ENCODE measurements around the gene CARNS1.

Gene CARNS1, protein sequence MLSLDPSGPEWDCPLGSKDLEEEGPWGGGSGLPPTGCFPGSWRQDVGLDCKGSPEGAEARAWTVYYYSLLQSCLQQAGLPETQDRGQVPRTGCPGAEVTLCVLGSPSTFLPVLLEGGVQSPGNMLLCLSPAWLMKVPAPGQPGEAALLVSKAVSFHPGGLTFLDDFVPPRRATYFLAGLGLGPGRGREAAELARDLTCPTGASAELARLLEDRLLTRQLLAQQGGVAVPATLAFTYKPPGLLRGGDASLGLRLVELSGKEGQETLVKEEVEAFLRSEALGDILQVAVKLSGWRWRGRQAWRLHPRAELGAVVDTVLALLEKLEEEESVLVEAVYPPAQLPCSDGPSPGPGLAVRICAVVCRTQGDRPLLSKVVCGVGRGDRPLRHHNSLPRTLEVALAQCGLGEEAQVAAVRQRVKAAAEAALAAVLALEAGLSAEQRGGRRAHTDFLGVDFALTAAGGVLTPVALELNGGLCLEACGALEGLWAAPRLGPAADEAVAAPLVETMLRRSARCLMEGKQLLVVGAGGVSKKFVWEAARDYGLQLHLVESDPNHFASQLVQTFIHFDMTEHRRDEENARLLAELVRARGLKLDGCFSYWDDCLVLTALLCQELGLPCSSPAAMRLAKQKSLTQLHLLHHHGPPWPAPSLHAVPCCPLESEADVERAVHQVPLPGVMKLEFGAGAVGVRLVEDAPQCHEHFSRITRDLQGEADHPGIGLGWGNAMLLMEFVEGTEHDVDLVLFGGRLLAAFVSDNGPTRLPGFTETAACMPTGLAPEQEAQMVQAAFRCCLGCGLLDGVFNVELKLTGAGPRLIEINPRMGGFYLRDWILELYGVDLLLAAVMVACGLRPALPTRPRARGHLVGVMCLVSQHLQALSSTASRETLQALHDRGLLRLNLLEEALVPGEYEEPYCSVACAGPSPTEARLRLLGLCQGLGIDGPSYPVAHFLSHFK

DNA sequence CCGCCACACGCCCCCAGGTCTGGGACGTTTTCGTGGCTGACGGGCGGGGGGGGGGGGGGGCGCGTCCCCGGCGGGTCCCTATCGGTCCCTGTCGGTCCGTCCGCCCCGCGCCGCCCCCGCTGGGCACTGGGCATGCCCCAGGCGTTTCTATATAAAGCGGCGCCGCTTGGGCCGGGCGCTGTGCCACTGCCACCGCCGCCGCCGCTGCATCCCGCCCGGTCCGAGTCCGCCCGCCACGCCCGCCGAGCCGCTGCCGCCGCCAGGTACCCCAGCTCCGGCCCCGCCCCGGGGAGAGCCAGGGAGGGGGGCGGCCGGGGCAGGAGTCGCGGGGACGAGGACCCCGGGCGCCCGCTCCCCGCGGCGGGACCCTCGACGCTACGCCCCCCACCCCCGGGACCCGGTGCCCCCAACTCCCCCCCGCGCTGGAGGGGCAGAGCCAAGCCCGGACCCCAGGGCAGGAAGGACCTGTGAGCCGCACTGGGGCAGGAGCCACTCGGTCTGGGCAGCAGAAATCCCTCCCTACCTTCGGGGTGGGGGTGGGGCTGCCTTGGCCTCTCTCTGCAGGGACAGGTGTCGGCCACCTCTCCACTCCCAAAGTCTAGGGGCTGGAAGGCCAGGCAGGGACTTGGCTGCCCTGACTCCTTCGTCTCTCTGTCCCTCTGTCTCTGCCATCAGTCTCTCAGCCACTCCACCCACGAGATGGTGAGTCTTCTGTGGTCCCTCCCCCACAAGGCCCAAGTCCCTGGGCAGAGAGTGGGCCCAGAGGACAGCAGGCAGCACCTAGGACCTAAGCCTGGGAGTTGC, at the start of gene CARNS1:
CARNS1 (plus strand) TSS at position 178 of the 804 bp plus-strand sequence; CDS start at position 700, 522 bp downstream.
- H3K4me1 Mint-ChIP-seq (ENCODE audit: low read depth) = peaks cover 35% of the 10 kb centered on the region
- peak within 1 kb of the TSS; percentile 51 for H3K4me3 Mint-ChIP-seq
- peaks cover 3% of the 10 kb centered on the region for H3K36me3 Mint-ChIP-seq (ENCODE audit: low read depth)
- no peaks in the 10 kb centered on the region for H3K9me3 Mint-ChIP-seq
- peaks cover 21% of the 10 kb centered on the region for H3K27me3 Mint-ChIP-seq (ENCODE audit: low read depth)
- H3K27ac Mint-ChIP-seq = no peak within 1 kb of the TSS

DNA sequence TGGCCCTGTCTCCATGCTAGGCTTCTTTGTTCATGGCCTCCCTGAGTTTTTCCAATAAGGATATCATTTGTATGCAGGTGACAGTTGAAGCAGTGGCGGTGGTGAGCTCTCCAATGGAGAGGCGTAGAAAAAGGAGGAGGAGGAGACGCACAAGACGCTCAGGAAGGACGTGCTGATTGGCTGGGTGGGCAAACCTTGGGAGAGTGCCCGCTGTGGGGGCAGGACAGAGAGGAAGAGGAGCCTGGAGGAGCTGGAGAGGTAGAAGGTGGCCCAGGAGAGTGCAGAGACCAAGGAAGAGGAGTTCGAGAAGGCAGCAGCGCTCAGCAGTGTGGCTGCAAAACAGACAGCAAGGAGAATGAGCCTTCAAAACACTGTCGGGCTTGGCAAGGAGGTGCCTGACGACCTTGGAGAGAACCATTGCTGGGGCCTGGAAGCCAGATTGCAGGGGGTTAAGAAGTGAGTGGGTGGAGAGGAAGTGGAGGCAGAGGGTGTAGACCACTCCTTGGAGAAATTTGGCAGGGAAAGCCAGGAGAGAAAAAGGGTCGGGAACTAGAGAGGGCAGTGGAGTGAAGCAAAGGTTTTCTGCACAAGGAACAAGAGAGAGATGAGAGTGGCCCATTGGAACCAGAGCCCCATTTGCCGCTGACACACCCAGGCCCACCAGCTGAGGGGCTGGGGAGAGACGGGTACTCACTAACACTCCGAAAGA, 49.6 kb upstream of the CARNS1 start:
- Mint-ChIP-seq H3K9me3 (no peaks in the 10 kb centered on the region), H3K27me3 (ENCODE audit: low read depth) (peaks cover 65% of the 10 kb centered on the region), H3K4me1 (ENCODE audit: low read depth) (peaks cover 15% of the 10 kb centered on the region), H3K27ac (no peak overlapping the region), H3K36me3 (ENCODE audit: low read depth) (no peaks in the 10 kb centered on the region), H3K4me3 (no peak overlapping the region)

DNA sequence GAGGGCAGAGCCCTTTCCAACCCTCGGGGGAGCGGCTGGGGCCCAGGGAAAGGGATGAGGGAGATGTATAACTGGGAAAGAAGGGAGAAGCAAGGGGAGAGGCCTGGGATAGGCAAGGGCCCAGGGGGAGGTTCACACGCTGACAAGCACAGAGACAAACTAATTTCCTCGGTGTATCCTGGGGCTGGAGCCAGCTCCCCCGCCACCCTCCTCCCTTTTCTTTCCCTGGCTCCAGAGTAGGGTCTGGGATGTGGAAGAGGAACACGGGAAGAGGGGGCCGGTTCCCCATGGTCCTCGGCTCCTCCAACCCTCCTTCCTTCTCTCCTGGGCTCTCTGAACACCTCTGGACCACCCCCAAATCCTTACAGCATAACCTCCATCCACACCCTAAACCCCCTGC, 48.9 kb upstream of the CARNS1 start:
- Mint-ChIP-seq H3K4me1 (ENCODE audit: low read depth) (peaks cover 15% of the 10 kb centered on the region), H3K9me3 (no peaks in the 10 kb centered on the region), H3K27me3 (ENCODE audit: low read depth) (peaks cover 67% of the 10 kb centered on the region), H3K36me3 (ENCODE audit: low read depth) (no peaks in the 10 kb centered on the region), H3K27ac (no peak overlapping the region), H3K4me3 (no peak overlapping the region)

DNA sequence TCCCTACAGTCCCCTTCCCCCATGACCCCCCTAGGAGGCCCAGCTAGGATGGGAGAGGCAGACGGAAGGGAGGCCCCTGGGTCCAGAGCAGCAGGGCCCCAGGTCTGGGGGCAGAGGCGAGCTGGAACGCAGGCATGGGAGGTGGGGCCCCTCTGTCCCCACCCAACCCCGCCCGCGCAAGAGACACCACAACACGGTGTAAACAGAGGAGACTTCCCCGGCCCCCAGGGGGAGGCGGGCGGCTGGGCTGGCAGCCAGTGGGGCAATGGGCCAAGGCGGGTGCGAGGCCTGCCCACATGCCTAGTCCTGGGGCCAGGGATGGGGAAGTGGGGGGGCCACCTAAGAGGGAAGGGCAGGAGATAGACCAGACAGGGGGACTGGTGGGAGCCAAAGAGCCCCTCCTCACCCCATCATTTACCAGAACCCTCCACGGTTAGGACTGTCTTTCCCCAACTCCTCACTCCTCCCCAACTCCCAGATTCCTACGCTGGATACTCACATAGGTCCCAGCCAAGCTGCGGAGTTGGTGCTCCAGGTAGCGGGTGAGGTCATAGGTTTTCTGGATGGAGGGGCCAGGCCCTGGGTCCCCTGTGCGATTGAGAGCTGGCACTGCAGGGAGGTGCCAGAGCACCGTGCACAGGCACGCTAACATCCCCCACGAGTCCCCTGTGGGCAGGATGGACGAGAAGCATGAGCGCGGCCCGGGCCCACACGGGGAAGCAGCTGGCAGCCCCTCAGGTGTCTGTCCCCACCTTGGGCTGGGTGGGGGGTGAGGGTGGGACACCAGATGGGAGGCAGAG, 48.3 kb upstream of the CARNS1 start:
- Mint-ChIP-seq H3K4me3 (no peak overlapping the region), H3K27me3 (ENCODE audit: low read depth) (peaks cover 66% of the 10 kb centered on the region), H3K9me3 (no peaks in the 10 kb centered on the region), H3K27ac (no peak overlapping the region), H3K4me1 (ENCODE audit: low read depth) (peaks cover 15% of the 10 kb centered on the region), H3K36me3 (ENCODE audit: low read depth) (no peaks in the 10 kb centered on the region)

DNA sequence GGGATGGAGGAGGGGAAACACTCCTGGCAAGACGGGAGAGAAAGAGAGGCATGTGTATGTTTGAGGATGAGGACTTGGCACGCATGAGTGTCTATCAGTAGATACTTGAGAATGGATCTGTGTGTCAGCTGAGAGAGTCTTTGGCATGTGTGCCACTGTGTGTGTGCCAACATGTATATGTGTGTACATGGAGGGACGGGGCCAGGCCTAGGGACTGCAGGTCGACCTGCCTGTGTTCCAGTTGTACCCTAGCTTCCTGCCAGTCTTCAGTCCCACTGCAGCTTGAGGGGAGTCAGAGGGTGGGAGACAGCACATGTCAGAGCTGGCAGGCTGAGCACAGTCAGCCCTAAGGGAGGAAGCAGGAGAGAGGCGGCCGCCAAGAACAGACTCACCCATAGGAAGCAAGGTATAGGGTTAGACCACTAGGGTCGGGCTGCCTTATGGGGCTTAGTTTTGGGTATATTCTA, 47.7 kb upstream of the CARNS1 start:
- Mint-ChIP-seq H3K4me1 (ENCODE audit: low read depth) (peaks cover 15% of the 10 kb centered on the region), H3K27ac (no peak overlapping the region), H3K4me3 (no peak overlapping the region), H3K36me3 (ENCODE audit: low read depth) (no peaks in the 10 kb centered on the region), H3K9me3 (no peaks in the 10 kb centered on the region), H3K27me3 (ENCODE audit: low read depth) (peaks cover 60% of the 10 kb centered on the region)

DNA sequence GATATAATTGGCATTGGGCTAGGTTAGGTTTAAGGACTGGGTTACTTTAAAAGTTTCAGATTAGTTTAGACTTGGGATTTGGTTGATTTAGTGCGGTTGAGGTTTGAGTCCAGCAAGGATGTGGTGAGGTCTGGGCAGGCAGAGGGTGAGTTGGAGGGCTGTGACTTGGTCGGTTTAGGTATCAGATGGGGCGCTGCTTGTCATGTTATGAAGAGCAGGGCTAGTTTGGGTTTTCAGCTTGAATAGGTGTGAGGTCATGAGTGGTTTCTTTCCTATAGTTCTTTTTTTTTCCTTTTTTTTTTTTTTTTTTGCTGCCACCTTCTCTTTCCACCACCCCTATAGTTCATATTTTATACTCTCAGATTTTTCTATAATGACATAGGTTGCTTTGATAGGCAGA, 46.9 kb upstream of the CARNS1 start:
- H3K4me3 Mint-ChIP-seq = no peak overlapping the region
- H3K9me3 Mint-ChIP-seq = no peaks in the 10 kb centered on the region
- peaks cover 59% of the 10 kb centered on the region for H3K27me3 Mint-ChIP-seq (ENCODE audit: low read depth)
- no peak overlapping the region for H3K27ac Mint-ChIP-seq
- no peaks in the 10 kb centered on the region for H3K36me3 Mint-ChIP-seq (ENCODE audit: low read depth)
- H3K4me1 Mint-ChIP-seq (ENCODE audit: low read depth) = peaks cover 16% of the 10 kb centered on the region

DNA sequence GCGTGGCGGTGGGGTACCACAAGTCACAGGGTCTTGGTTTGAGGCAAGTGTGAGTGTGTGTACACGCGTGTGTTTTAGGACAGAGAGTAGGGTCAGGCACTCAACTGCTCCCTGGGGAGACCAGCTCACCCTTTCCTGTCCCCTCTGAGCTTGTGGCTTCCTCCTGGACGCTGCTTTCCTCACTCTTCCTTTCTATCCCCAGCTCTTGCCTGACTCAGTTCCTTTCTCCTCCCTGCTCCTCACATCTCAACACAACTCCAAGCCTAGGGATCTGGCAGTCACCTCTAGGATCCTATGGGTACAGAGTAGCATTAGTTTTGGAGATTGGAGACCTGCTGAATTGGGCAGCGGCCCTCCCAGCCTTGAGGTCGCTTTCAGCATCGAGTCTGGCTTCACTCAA, 46.2 kb upstream of the CARNS1 start:
- Mint-ChIP-seq H3K27me3 (ENCODE audit: low read depth) (peaks cover 65% of the 10 kb centered on the region), H3K36me3 (ENCODE audit: low read depth) (no peaks in the 10 kb centered on the region), H3K27ac (no peak overlapping the region), H3K4me1 (ENCODE audit: low read depth) (peaks cover 20% of the 10 kb centered on the region), H3K4me3 (no peak overlapping the region), H3K9me3 (no peaks in the 10 kb centered on the region)

DNA sequence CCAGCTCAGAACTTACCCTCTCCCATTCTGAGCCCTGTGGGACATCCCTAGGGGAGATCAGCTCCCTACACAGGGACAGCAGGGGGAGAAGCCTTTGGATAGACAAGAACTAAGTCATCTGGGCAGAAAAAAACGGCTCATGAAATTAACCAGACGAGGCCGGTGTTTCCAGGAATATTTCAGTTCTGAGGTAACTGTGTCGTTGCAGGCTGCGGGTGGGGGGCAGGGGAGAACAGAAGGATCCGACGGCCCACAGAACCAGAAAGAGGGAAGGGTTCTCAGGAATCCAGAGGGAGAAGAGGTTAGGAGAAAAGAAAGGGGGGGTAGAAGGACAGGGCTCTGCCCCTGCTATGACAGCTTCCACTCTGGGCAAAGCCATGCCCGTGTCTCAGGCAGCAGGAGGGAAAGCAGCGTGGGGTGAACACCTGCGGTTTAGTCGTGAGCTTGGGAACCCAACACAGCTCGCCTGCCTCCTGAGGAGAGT, 45.6 kb upstream of the CARNS1 start:
- peaks cover 67% of the 10 kb centered on the region for H3K27me3 Mint-ChIP-seq (ENCODE audit: low read depth)
- H3K4me3 Mint-ChIP-seq = no peak overlapping the region
- H3K27ac Mint-ChIP-seq = no peak overlapping the region
- no peaks in the 10 kb centered on the region for H3K9me3 Mint-ChIP-seq
- H3K4me1 Mint-ChIP-seq (ENCODE audit: low read depth) = peaks cover 17% of the 10 kb centered on the region
- H3K36me3 Mint-ChIP-seq (ENCODE audit: low read depth) = no peaks in the 10 kb centered on the region

DNA sequence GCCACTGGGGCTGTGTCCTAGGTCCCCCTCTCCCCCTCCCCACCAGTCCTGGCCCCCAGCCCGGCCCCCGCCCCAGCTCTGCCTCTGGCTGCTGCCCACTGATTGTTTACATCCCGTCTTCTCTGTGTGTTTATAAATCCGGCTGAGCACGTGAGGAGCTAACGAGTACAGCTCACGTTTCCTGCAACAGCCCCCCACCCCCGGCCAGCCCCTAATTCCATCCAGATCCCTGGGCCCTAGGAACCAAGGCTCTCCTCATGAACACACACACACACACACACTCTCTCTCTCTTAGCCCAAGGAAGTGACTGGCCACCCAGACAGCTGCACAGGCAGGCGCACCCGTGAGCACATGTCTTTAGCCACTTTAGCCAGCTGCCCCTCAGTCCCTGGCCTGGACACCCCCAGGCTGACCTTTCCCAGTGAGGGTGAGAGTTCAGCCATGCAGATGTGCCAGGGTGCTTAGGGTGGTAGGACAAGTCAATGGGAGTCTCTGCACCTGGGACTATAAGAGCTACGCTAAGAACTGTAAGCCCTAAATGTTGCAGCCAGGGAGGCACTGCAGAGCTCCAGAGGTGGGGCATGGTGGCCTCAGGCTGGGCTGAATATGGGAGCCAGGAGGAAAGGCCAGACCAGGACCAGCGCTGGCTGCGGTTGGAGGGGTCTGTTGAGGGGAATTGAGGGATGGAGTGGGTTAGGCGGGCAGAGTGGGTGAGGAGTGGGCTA, 45.0 kb upstream of the CARNS1 start:
- no peaks in the 10 kb centered on the region for H3K36me3 Mint-ChIP-seq (ENCODE audit: low read depth)
- peaks cover 16% of the 10 kb centered on the region for H3K4me1 Mint-ChIP-seq (ENCODE audit: low read depth)
- H3K4me3 Mint-ChIP-seq = peak overlapping the region; percentile 52
- peaks cover 70% of the 10 kb centered on the region for H3K27me3 Mint-ChIP-seq (ENCODE audit: low read depth)
- no peak overlapping the region for H3K27ac Mint-ChIP-seq
- no peaks in the 10 kb centered on the region for H3K9me3 Mint-ChIP-seq

DNA sequence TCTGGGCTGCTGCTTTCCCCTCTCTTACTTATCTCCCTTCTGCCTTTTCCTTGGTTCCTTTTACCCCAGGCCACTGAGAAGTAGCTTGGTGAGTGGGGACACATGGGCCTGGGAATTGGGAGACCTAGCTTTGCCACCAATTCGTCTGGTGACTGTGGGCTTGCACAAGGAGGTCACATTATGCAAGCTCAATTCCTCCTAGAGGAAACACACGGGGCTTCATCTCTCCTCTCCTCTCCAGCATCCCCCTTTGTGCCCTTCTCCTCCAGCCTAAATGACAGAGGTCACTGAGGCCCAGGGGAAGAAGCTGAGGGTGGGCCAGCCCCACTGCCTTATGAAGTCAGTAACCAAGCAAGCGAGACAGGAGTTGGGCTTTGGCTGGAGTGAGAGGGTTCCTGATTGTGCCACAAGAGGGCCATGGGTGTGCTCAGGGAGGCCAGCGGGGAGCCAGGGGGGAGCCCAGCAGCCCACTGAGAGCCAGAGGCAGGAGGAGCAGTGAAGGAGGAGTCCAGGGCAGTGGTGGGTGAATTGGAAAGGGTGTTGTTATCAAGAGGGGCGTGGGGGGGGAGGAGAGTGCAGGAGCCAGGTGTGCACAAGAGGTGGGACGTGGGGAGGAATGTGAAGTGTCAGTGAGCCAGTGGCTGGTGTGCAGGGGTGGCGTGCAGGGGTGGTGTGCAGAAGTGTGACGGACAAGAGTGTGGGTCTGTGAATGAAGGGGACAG, 44.1 kb upstream of the CARNS1 start:
- Mint-ChIP-seq H3K4me3 (peak overlapping the region; percentile 76), H3K36me3 (ENCODE audit: low read depth) (no peaks in the 10 kb centered on the region), H3K4me1 (ENCODE audit: low read depth) (peaks cover 16% of the 10 kb centered on the region), H3K9me3 (no peaks in the 10 kb centered on the region), H3K27ac (peak overlapping the region; percentile 59), H3K27me3 (ENCODE audit: low read depth) (peaks cover 70% of the 10 kb centered on the region)

DNA sequence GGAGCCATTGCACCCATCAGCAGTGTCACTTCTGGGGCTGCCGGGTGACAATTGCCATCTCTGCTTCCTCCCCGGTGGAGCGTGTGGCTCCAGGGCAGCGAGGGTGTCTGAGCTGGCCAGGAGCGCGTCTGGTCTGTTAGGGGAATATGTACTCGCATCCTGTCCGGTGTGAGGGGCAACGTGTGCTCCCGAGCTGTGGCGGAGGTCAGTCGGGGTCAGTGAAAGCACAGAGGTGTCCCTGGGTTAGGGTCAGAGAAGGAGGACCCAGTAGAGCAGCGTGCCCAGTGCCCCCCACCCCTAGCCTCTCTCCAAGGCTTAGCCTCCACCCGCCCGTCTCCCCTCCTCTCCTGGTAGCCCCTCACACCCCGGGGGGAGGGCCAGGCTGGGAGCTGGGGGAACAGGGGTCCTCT, 43.6 kb upstream of the CARNS1 start:
- no peaks in the 10 kb centered on the region for H3K36me3 Mint-ChIP-seq (ENCODE audit: low read depth)
- peak overlapping the region; percentile 76 for H3K4me3 Mint-ChIP-seq
- peaks cover 16% of the 10 kb centered on the region for H3K4me1 Mint-ChIP-seq (ENCODE audit: low read depth)
- H3K9me3 Mint-ChIP-seq = no peaks in the 10 kb centered on the region
- H3K27me3 Mint-ChIP-seq (ENCODE audit: low read depth) = peaks cover 74% of the 10 kb centered on the region
- peak overlapping the region; percentile 59 for H3K27ac Mint-ChIP-seq
